HG03342 (cell line): Measurements from ENCODE around the gene ASCL3.
"Not testable (repeated sequence)": the region's sequence is repeated elsewhere in the genome, so short reads cannot be mapped to it uniquely, and the experiment has no call there.

Experiments
- ATAC-seq: cut with Tn5 transposase; IDR thresholded peaks from one replicate; pipeline ENCODE4 v1.9.1; 2021; ENCODE audit warnings: mild to moderate bottlenecking, moderate library complexity; ENCODE audit not compliant: unreplicated experiment

Gene ASCL3

DNA sequence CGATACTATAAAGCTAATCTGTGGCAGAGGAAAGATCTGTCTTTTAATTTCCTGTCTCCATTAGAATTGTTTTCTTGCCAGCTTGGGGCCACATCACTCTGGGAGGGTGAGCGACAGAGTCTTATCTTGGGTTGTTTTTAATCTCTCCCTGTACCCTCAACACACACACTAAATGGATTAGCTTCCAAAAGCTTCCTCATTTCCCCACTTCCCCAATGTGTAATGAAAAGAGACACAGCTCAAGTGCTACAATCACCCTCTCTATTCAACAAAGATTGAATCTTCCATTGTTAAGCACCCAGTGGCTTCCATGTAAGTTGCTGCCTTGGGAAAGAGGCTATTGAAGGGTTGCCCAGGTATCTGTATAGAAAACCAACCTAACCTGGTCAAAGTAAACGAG is 6.1 kb upstream of the ASCL3 start:
- no peak for ATAC-seq

DNA sequence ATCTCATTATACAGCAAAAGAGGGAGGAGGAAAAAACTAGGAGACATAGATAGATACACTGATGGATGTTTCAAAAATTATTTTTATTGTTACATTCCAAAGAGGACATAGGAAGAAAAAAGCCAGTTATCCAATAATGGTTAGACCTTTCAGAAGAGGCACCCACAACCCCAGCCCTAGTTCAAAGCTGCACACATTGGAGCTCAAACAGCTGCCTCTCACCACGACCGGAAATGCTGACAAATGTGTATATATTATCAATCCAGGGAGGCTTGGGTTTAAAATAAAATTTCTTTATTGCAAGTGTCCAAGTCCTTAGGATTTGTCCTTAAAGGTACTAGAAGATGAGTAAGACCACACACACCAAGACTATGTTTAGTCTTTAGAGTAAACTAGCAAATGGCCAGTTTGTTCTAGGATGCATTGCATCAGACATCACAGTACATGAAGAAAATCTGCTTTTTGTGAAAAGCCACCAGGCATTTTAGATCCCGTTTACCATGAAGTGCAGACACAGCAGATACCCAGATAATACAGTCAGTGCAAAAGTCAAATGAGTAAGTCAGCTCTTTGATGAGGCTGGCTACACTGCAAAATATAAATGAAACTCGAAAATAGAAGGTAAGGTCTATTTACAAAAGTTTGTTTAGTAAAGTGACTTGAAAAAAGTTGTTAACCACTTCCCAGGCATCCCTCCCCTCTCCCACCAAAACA is 4.6 kb upstream of the ASCL3 start:
- no peak for ATAC-seq

DNA sequence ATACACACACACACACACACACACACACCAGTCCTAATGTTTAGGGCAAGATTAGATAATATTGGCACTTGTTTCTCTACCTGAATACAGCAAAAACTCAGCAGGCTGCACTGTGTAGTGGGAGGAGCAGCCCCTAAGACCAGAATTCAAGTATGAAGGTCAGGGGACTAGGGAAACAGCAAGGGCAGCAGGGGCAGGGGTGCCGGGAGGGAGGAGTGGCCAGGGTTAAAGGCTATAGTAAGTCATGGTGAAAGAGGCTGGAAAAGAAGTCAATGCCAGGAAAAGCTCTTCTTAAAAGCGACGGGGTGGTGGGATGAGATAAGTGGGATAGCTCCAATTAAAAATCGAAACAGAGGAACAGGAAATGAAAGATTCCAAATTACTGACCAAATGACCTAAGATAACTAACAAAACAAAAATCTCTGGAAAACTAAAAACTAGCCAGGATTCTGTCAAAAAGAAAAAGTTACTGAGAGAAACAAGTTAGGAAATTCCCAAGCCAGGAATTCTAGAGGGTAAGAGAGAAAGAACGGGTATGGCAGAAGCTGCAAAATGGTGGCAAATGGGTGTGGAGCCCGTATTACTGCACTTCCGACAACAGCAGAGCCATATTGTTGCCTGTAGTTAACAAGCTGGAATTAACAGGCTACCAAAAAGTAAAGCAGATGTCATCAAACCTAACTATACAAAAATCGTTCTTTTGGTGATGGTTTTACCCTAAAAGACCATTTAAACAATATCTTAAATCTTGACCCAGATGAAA is 1.3 kb downstream of the ASCL3 start:
- ATAC-seq, result no peak

DNA sequence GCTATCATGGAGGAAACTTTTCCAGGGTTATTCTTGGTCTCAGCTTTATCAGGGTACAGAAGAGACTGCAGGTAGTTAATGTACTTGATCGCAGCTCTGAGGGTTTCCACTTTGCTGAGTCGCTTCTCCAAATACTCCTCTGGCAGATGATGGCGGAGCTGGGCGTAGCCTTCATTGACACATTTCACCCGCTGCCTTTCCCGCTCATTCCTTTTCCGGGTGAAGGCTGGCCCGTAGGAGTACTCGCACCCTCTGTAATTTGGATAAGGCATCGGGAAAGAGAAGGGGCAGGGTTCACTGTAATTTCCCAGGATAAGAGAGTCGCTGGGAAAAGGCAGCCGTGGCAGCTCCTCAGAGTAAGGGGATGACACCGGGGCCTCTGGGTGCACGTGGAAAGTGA is 5.2 kb downstream of the ASCL3 start:
- ATAC-seq, result no peak

DNA sequence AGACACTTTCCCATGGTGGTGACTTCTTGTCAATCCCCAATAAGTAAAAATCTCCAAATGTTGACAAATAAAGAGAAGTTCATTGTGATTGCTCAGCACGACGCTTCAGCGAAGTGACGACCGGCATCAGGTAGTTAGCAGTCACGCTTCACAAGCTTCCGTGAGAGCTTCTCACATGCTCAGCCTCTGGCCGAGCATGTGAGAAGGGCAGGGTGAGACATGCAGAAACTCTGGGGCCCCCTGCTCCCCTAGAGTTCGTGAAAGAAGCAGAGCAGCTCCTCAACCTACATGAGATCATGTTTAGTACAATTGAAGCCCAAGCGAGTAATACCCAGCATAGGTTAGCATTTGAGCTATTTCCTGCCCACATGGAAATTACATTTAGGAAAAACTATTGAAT is 5.7 kb downstream of the ASCL3 start:
- ATAC-seq, result no peak

DNA sequence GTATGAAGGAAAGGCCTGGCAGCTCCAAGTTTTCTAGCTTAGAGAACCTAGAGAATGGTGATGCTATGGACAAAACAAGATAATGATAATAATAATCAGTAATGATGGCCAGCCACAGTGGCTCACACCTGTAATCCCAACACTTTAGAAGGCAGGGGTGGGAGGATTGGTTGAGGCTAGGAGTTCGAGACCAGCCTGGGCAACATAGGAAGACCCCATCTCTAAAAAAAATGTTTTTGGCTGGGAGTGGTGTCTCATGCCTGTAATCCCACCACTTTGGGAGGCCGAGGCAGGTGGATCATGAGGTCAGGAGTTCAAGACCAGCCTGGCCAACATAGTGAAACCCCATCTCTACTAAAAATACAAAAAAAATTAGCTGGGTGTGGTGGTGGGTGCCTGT is 7.0 kb downstream of the ASCL3 start:
- not testable (repeated sequence) for ATAC-seq

DNA sequence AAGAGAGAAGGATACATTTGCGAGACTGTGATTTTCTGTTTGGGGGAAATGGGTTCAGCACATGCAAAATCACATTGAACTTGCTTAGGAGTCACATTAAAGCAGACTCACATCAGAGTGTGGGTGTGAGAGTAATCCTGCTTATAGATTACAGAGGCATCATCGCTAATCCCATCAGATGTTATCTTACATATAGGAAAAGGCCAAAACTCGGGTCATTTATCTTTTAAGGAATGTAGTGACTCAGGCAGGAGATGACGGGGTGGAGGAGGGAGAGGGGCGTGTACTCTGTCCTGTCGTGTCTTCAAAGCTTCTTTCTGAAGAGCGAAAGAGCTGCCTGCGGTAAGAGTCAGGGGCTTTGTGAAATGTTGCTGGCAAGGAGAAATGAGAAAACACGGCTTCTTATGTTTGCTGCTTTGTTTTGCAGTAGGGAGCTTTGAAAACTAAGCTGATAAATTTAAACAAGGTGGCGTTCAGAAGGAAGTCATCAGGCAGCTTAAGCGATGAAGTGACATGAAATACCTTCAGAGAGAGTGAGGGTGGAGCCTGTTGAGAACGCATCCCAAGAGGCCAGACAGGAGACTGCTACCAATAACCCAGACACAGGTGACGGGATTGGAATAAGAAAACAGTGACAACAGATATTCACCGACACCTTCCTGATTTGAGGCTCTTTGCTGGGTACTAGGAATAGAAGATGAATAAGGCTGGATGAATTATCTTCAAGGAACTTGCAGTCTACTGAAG is 7.9 kb downstream of the ASCL3 start:
- ATAC-seq, result no peak

DNA sequence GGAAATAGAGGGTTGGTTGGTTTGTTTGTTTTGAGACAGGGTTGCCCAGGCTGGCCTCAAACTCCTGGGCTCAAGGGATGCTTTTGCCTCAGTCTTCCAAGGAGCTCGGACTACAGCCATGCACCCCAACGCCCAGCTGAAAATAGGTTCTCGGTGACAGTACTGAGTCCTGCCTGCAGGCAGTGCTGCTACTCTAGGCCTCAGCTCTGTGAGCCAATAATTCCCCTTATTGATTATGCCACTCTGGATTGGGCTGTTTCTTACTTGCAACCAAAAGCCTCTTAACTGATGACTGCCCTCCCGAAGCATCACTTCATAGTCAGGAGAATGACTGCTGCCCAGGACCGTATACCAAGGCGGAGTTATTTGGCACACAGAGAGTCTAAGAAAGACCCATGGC is 8.9 kb downstream of the ASCL3 start:
- no peak for ATAC-seq

DNA sequence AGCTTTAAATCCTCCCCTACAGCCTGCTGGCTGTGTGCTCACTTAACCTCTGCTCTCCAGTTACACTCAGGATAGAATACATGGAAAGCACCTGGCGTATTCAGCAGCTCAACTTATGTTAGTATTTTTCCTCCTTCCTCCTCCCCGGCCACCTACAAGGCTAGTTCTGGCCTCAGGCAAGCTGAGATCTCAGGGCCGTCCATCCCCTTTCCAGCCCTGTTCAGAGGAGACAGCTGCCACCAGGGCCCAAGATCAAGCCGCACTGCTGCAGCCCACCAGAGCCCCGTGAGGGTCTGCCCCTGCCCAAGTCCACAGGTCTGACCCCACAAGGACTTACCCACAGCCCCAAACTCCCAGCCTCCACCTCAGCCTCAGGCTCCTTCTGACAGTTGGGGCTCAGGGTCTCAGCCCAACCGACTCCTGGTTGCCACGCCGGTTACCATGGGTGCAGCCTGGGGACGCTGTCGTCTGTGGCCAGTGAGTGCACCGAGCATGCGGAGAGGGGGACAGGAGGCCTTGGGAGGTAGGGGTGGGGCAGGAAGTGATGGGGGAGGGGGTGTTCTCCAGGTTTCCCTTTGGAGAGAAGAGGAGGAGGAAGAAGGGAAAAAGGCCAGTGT is 10.1 kb downstream of the ASCL3 start, which contains the start of gene C11orf16:
C11orf16 (minus strand) TSS at position 384 of the 617 bp plus-strand sequence. CDS start 639 bp downstream, outside the sequence.
- ATAC-seq, result no peak

DNA sequence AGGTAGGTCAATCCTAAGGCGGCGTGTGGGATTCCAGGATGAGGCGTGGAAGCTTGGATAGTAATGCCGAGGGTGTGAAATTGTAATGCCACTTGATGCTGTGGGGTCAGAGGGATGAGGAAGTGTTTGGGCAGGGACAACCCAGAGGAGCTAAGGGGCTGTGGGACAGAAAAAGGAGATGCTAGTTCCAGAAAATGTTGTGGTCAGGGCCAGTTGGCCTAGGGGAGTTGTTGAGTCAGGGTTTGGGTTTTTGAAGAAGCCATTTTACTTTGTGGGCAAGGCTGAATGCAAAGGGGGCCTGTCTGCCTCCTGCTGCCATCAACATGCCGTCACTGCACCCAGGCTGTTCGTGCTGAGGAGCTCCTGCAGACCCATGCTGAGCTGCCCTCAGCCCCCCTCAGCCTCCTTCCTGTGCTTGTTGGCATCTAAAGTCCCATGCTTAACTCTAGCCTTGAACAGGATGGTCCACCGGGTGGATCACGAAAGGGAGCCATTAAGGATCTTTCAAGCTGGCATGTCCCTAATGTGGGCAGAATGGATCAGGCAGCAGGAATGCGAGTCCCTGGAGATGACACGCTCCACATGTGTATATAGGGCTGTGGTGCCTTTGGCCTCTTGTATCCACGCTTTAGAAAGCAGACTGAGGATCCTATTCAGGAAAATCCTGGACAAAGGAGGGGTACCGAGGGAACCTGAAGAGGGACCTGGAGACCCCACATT is 12.2 kb downstream of the ASCL3 start:
- ATAC-seq, result no peak

DNA sequence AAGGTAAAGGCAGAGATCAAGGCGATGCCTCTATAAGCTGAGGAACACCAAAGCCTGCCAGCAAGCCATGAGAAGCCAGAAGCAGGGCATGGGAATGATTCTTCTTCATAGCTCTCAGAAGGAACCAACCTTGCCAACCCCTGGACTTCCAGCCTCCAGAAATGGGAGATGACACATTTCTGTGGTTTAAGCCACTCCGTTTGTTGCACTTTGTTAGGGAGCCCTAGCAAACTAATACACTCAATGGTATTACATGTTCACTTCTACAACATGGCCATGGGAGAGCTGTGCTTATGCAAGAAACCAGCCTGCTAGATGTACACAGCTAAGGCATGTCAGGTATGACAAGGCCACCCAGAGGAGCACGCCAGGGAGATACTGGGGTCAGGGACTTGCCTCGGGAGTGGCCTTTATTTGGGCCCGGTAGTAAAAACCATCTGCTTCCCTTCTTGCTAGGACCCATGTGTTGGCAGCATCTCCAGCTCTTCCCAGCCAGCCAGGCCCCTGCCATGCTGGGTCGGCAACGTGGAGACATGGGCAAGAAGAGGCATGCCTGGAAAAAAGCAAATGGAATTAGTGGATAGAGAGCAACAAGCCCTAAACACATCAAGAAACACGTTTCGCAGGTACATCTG is 13.7 kb downstream of the ASCL3 start:
- ATAC-seq, result no peak

DNA sequence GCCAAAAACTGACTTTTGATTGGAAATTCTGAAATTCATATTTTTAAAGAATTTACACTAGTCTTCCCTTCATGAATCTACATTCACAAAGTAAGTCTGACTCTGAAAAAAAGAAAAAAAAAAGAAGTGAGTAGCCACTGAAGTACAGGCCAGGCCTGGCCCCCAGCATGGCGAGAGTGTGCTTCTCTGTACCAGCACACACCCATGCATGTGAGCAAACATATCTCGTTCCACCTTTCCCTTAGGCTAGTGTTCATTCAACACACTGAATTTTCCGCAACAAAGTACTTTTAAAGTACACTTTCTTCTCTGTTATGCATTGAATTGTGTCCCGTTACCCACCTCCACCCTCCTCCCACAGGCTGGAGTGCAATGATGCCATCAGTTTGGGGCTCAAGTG is 14.6 kb downstream of the ASCL3 start:
- ATAC-seq, result no peak

DNA sequence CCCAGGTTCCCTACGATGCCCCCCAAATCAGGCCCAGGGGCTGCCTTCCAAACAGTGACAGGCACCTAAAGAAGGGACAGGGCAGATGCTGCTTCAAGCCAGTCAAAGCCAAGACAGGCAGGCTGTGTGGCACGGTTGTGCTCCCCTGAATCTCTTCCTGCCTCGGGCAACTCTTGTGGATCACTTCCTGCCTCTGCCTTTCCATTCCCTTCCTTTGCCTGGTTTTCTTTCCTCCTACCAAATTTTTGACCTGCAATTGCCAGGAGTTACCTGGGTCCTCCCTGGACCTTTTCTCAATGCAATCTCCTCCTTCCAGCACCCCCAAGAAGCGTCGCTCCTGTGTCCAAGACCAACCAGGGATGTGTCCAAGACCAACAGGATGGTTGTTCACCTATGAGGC is 15.6 kb downstream of the ASCL3 start:
- no peak for ATAC-seq

DNA sequence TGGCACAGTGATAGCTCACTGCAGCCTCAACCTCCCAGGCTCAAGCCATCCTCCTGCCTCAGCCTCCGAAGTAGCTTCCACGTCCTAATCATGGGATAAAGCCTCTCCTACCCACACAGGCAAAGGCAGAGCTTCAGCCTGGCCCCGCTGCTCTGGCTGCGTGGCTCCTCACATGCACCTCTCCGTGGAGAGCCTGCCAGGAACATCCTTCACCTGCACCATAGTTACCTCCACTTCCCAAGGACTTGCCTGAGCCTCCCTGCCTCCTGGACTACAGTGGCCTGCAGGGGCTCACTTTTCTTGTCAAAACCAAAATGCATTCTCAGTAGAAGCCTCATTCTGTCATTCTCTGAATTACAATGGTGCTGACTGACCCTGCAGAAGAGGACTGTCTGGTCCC is 16.6 kb downstream of the ASCL3 start:
- no peak for ATAC-seq

DNA sequence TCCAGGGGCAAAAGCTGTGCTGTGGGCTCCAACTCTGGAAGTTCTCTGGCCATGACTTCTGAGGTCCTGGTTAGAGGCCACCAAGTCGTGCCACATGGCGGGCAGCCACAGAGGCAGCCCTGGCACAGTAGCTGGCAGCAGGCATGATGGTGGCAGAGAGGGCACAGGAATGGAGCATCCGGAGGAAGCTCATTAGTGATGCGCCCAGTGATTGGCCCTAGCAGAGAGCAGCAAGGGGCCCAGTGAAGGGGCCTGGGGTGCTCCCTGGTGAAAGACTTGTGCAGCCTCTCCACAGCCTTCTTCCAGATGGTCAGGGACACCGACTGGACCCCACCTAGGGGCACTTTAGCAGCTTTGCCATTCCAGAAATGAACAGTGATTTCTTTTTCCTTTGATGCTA is 17.1 kb downstream of the ASCL3 start:
- no peak for ATAC-seq

DNA sequence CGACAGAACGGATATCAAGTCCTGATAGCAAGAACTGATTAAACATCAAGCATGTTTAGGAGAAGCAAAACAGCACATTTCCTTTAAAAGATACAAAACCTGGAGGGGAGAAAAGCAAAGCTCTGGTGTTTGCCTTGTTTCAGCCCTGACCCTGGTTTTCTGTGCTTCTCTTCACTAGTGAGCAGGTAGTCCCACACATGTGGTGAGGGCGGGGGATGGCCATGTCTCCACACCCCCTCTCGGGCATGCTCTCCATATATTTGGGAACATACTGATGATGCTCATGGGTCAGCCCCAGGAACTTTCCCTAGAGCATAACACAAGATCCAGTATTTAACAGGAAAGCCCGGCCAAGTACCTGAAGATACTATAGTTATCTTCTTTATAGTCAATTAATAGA is 20.1 kb downstream of the ASCL3 start:
- ATAC-seq, result no peak

DNA sequence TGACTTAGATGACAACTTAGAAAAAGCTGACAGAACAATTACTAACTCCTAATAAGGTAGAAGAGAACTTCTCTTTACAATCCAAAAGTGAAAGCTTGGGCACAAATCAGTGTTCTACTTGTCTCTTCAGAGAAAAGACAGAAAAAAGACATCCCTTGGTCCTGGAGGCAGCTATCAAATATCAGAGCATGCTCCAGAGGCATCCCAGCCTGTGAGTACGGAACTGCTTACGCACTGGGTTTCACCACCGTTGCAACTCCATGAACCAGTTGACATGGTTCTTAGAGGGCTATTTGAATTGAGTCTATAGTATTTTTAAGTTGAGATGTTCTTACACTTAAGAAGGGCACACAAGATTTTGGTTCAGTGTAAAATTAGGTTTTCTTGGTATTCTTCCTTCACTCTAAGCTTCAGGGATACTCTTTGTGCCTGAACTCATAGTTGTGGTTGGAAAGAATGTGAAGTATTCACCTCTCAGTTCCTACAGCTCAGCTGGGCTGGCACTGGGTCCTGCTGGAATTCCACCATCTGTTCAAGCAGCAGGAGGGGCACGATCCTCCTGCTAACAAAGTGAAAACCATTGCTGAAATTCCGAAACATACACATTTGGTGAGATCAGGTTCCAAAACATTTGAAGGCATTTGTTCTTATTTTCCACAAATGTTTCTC is 25.5 kb downstream of the ASCL3 start:
- ATAC-seq, result no peak

DNA sequence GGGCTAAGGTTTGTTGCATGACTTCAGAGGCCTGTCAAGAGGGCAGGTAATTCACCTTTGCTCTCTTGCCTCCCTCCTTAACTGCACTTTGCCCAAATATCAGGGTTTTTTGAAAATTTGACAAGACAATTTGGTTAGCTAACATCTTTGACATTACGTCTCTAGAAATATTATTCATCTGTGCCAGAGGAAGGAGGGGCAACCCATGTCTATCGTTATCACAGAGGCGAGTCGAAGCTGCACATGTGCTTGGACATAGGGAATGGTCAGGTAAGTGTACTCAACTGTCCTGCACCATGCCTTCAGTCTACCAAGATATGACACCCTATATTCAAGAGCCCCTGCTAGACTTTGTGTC is 28.2 kb downstream of the ASCL3 start:
- ATAC-seq, result no peak

DNA sequence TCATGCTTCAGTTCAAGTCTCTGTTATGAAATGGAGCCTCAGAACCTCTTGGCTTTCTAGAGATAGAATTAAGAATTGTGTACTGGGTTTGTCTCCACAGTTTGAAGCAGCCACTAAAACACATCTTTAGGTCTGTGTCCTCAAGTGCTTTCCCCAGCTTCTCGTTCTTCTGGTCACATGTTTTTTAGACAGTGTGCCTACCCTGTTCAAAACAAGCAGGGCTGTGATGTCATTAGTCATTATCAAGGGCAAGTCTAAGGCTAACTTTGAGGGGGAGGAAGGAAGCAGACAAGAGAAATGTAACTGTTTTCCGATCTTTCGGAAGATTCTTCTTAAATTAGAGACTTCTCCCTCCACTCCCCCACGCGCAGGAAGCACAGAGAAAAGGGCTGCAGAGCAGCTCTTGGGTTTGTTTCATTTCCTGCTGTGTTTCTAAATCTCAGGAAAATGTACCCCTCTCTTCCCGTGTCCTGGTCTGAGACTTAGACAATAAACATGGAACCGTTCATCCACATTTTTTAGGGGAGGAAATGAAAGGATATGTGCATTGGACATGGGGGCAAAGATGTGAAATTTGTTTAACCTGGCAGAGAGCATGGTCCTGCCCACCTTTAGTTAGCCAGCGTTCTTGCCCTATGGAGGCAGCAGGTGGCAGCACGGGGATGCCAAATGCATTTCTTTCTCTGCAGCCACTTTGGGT is 28.7 kb downstream of the ASCL3 start:
- no peak for ATAC-seq
